EH (cell line): ENCODE results near the gene TRIM28.
"Not testable (repeated sequence)": the region's sequence is repeated elsewhere in the genome, so short reads cannot be mapped to it uniquely, and the experiment has no call there.

Experiments
- DNase-seq: peaks from one replicate; pipeline ENCODE4 v3.0.0-alpha.2; 2015; ENCODE audit warnings: low read depth

Gene TRIM28

DNA sequence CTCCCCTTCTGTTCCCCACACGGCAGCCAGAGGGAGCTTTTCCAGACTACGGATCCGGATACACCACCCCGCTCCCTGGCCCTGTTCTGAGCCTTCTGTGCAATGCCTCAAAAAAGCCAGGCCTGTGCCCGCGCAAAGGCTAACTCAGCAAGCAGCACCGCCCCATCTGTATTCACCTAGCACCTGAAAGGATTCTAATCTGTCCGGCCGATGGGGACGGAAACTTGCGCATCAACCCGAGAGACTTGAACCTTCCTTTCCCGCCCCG lies 24.8 kb upstream of the TRIM28 start:
- DNase-seq = peak; percentile 79

DNA sequence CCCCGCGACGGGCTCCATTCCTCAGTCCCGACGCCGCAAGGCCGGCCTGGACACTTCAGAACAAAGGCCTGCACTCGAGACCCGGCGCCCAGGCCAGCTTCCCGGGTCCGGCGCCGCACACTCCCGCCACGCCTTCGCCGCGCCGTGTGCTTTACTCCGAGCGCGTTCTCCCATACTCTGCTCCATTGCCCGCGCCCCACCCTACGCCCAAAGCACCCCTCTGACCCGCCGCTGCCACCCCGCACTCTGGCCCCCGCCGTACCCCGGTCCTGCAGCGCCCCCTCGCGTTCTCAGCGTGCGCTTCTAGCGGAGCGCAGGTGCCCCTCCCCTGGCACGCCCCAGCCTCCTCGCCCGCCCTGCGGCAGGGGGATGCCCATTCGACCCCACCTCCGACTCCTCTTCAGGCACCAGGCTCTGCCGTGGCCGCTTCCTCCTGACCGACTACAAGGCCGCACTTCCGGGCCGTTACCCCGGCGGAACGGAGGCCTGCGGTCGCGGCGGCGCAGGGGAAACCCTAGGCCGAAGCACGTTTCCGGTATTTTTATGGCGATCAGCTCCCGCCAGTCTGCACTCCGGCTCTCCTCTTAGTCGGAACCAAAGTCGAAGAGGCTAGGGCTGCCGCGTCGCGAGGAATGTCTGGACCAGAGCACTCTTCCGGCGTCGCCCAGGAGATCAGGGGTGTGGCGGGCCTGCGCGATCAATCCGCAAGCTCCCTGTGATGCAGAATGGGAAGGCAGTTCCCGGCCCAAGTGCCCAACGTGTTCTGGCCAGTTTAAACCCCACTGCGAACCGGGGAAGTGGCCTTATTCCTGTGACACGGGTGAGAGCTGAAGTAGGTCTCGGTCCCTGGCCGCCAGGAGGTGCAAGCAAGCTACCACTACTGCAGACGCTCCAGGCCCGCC lies 24.3 kb upstream of the TRIM28 start, which contains the start of gene ZBTB45:
Gene ZBTB45, minus strand, starts transcription at position 456 of the 902 bp plus-strand sequence. CDS start 2,137 bp downstream, outside the sequence.
- DNase-seq = peak; percentile 97

- DNase-seq = no peak
Observed at GRCh38 chr19:58520257-58520599, 23.6 kb upstream of the TRIM28 start.

- no peak for DNase-seq
Observed at GRCh38 chr19:58521651-58522050, 22.2 kb upstream of the TRIM28 start.

DNA sequence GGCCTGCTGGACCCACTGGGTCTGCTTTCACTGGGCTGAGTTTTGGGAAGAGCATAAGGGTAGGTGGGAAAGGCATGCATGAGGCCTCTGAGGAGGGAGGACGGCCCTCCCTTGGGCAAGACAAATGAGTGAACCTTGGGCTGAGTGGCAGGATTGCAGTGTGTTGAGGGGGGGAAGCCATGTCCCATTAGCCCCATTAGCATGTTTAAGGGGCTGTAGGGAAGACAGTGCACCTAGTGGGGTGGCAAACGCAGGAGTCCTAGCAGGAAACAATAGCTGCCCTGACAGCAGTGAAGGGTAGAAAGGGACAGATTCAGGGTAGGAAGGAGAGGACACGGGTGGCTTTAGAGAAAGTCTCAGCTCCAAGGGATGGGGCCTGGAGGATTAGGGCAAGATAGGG lies 21.2 kb upstream of the TRIM28 start:
- no peak for DNase-seq

DNA sequence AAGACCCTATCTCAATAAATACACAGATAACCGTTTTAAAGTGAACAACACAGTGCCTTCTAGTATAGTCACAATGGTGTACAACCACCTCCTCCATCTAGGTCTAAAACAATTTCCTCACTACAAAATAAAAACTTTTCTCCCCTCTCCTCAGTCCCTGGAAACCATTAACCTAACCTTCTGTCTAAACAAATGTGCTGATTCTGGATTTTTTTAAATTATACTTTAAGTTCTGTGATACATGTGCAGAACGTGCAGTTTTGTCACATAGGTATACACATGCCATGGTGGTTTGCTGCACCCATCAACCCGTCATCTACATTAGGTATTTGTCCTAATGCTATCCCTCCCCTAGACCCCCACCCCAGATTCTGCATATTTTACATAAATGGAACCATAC lies 14.5 kb upstream of the TRIM28 start:
- DNase-seq = no peak

- DNase-seq = no peak
Observed at GRCh38 chr19:58531034-58531840, 12.6 kb upstream of the TRIM28 start.

DNA sequence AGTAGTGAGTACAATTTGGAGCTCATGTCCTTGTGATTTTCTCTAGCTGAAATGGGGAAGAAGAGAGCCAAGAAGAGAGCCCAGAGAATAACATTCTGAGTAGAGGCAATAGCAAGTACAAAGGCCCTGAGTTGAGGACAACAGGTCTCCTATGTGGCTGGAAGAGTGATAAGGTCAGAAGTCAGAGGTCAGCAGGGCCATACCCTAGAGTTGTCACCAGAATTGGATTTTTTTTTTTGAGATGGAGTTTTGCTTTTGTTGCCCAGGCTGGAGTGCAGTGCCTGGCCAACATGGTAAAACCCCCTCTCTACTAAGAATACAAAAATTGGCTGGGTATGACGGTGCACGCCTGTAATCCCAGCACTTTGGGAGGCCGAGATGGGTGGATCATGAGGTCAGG lies 8.0 kb upstream of the TRIM28 start:
- no peak for DNase-seq

GRCh38 chr19:58536852-58537798 lies 6.7 kb upstream of the TRIM28 start:
- no peak for DNase-seq

DNA sequence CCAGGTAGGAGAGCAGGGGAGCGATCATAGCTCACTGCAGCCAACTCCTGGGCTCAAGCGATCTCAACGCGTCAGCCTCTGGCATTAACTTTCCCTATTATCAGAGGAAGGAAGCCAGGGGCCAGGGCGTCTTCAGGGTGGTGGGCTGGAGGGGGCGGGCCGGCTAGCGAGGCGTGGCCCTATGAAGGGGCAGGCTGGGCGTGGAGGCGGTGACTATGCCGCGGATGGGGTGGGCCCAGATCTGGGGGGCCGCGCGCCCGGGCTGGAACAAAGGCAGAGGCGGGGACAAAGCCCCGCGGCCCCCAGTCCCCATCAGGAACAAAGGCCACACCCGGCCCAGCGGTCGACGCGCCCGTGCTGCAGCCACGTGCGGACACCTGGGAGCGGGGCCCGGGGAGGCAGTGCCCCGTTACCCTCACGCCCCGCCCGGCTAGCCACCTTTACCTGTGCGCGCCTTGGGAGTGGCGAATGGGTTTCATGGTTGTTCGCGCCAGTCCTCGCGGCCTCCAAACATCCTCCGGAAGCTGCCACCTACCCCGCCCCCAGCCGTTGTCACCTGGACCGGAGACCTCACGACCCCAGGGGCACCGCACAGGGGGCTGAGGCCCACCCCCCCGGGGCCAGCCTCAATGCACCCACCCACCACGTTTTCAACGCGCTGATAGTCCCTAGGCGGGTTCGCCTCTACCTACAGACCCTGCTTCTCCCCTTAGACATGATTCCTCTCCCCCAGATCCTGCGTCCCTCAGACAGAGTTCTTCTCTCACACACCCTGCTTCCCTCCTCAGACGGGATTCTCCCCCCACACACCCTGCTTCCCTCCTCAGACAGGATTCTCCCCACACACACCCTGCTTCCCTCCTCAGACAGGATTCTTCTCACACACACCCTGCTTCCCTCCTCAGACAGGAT lies 5.4 kb upstream of the TRIM28 start:
- DNase-seq = no peak

DNA sequence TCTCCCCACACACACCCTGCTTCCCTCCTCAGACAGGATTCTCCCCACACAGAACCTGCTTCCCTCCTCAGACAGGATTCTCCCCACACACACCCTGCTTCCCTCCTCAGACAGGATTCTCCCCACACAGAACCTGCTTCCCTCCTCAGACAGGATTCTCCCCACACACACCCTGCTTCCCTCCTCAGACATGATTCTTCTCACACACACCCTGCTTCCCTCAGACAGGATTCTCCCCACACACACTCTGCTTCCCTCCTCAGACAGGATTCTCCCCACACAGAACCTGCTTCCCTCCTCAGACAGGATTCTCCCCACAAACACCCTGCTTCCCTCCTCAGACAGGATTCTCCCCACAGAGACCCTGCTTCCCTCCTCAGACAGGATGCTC lies 4.7 kb upstream of the TRIM28 start:
- not testable (repeated sequence) for DNase-seq

DNA sequence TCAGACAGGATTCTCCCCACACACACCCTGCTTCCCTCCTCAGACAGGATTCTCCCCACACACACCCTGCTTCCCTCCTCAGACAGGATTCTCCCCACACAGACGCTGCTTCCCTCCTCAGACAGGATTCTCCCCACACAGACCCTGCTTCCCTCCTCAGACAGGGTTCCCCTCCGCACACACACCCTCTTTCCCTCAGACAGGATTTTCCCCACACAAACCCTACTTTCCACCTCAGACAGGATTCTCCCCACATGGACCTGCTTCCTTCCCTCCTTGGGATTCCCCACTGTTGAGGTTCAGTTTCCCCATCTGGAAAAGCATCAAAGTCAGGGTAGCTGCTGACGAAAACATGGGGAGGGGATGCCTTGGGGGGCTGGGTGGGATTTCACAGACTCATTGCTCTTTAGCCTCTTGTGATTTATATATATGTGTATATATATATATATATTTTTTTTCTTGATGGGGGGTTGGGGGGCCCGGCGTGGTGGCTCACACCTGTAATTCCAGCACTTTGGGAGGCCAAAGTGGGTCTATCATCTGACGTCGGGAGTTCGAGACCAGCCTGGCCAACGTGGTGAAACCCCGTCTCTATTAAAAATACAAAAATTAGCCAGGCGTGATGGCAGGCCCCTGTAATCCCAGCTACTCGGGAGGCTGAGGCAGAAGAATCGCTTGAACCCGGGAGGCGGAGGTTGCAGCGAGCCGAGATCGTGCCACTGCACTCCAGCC lies 1.1 kb upstream of the TRIM28 start:
- not testable (repeated sequence) for DNase-seq

DNA sequence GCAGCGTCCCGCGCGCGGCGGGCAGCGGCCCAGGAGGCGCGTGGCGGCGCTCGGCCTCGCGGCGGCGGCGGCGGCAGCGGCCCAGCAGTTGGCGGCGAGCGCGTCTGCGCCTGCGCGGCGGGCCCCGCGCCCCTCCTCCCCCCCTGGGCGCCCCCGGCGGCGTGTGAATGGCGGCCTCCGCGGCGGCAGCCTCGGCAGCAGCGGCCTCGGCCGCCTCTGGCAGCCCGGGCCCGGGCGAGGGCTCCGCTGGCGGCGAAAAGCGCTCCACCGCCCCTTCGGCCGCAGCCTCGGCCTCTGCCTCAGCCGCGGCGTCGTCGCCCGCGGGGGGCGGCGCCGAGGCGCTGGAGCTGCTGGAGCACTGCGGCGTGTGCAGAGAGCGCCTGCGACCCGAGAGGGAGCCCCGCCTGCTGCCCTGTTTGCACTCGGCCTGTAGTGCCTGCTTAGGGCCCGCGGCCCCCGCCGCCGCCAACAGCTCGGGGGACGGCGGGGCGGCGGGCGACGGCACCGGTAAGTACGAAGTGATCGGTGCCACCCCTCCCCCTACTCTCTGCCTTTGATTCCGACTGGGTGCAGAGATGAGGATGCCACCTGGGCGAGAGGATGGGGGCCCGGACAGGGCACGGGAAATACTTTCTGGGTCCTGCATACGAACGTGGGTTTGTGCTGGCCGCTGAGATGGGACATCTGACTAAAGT lies 874 bp downstream of the TRIM28 start:
- peak; percentile 69 for DNase-seq

DNA sequence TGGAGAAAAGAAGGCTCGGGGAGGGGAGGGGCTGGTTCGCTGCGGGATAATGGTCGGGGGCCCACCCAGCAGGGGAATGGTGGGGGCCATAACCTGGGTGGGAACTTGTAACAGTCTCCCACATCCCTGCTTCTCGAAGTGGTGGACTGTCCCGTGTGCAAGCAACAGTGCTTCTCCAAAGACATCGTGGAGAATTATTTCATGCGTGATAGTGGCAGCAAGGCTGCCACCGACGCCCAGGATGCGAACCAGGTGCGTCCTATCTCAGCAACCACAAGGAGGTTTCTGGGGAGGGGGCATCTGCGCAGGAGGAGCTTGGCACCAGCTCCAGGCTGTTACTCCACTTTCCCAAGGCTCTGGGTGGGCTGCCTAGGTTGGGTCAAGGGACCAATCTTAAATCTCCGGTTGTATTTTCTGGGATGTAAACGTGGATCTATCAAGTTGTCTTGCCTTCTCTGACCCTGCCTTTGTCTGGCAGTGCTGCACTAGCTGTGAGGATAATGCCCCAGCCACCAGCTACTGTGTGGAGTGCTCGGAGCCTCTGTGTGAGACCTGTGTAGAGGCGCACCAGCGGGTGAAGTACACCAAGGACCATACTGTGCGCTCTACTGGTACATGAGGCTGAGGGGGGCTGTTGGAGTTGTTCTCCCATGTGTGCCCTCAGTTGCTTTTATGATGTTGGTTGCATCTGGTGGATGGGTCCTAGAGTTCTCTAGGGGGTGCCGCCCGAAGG lies 1.6 kb downstream of the TRIM28 start:
- DNase-seq = peak; percentile 12

- no peak for DNase-seq
Observed at GRCh38 chr19:58546019-58546530, 2.2 kb downstream of the TRIM28 start.

- DNase-seq = no peak
Observed at GRCh38 chr19:58547323-58548312, 3.8 kb downstream of the TRIM28 start.

DNA sequence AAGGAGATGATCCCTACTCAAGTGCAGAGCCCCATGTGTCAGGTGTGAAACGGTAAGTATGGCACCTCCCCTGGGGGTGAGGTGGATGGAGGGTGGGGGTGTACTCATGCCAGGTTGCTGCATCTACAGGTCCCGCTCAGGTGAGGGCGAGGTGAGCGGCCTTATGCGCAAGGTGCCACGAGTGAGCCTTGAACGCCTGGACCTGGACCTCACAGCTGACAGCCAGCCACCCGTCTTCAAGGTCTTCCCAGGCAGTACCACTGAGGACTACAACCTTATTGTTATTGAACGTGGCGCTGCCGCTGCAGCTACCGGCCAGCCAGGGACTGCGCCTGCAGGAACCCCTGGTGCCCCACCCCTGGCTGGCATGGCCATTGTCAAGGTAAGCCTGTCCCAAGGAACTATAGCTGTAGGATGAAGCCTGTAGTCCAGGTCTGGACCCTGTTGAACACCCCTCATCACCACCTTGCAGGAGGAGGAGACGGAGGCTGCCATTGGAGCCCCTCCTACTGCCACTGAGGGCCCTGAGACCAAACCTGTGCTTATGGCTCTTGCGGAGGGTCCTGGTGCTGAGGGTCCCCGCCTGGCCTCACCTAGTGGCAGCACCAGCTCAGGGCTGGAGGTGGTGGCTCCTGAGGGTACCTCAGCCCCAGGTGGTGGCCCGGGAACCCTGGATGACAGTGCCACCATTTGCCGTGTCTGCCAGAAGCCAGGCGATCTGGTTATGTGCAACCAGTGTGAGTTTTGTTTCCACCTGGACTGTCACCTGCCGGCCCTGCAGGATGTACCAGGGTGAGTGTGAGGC lies 5.2 kb downstream of the TRIM28 start:
- DNase-seq = no peak
